Naive thymus-derived CD8-positive, alpha-beta T cell (primary cell): ENCODE data around the gene GDF11. TPM values are rescaled to one million over a fixed set of nuclear protein-coding genes. Genes with fewer than 3 reads are reported as not detected.

Experiments used
- ATAC-seq, 2 donors: fragments of 150-1000 bp; cut with Tn5 transposase in 1 of 2; sonication (Bioruptor Pico), chemical (Tn5 transposase) in 1 of 2; 1 replicate in 1 of 2; 2 replicates in 1 of 2; pipeline ENCODE4 v1.10.0; 2021; ENCODE audit warnings: mild to moderate bottlenecking in 2 of 2, moderate library complexity in 2 of 2
- POLR2A ChIA-PET: fragments of 350-600 bp; sonication (Branson Sonifier 250); formaldehyde crosslinking; loops from one replicate; lab custom pipeline; 2021; ENCODE audit warnings: antibody characterized with exemption; lab: Charles Lee
- DNase-seq, 10 donors: peaks; one replicate each; pipeline versions ENCODE4 v3.0.0 to v3.0.0-alpha.2; 2020 to 2022
- H3K27ac Mint-ChIP-seq, 10 donors: one replicate each; pipeline ENCODE4 v1.8.0; 2020 to 2022; ENCODE audit warnings: mild to moderate bottlenecking in 10 of 10, mixed read lengths in 10 of 10, moderate library complexity in 4 of 10, inconsistent platforms in 1 of 10
- H3K27me3 Mint-ChIP-seq, 5 donors: one replicate each; pipeline ENCODE4 v1.8.0; 2021 to 2022; ENCODE audit warnings: mixed read lengths in 5 of 5
- H3K36me3 Mint-ChIP-seq, 3 donors: one replicate each; pipeline ENCODE4 v1.8.0; 2020 to 2022; ENCODE audit warnings: mixed read lengths in 3 of 3, mild to moderate bottlenecking in 2 of 3, inconsistent platforms in 1 of 3
- H3K4me1 Mint-ChIP-seq, 4 donors: one replicate each; pipeline ENCODE4 v1.8.0; 2021 to 2022; ENCODE audit warnings: mixed read lengths in 4 of 4
- H3K4me3 Mint-ChIP-seq, 10 donors: one replicate each; pipeline ENCODE4 v1.8.0; 2020 to 2022; ENCODE audit warnings: mild to moderate bottlenecking in 10 of 10, mixed read lengths in 10 of 10, moderate library complexity in 6 of 10, inconsistent platforms in 1 of 10
- H3K9me3 Mint-ChIP-seq, 9 donors: one replicate each; pipeline ENCODE4 v1.8.0; 2020 to 2022; ENCODE audit warnings: mixed read lengths in 9 of 9, mild to moderate bottlenecking in 3 of 9, inconsistent platforms in 1 of 9, moderate library complexity in 1 of 9
- polyA plus RNA-seq, 3 donors: library from polyadenylated mRNA; unstranded; fragments of 300-500 nt; fragmentation: Illumina TruSeq; gene quantifications; one replicate each; pipeline ENCODE4 v1.2.3, GENCODE V29; 2021
- total RNA-seq, 8 experiments: library from RNA in 2 of 8; stranded (reverse) in 2 of 8; gene quantifications; one replicate each; pipeline ENCODE4 v1.2.3 and lab custom pipeline; 2021 to 2026

Gene GDF11
- total and polyA plus RNA-seq, 5 experiments from 2014 or later: 0.82 to 7.7 (median 1.5) TPM

- Mint-ChIP-seq H3K4me3 (peak overlapping the region; percentile 39 to 94 (median 92)), H3K27ac (peak overlapping the region; percentile 77 to 97 (median 92)), H3K9me3 (no peaks in the 10 kb centered on the region), H3K27me3 (no peaks in the 10 kb centered on the region), H3K36me3 (no peaks in the 10 kb centered on the region), H3K4me1 (peaks cover 12 to 31% (median 20%) of the 10 kb centered on the region in 4 donors)
- DNase-seq (peak in 9 of 10 donors; percentile 31 to 75 (median 49)), ATAC-seq (peak; percentile 38 to 46)
- POLR2A ChIA-PET: interaction anchor here (1.5 to 4.7 kb wide), 9 partner anchors 7 to 368 kb away, joined by 3 to 60 read pairs (median 11); partner anchors contain the start of genes BLOC1S1, CD63, DGKA and ORMDL2
These were observed 5.9 kb upstream of the GDF11 start for GRCh38 chr12:55736780-55737580.

- DNase-seq: no peak
- ATAC-seq: peak in 1 of 2 donors; percentile 18
- H3K4me3 Mint-ChIP-seq: peak overlapping the region; percentile 82 to 95 (median 93)
- peak overlapping the region; percentile 77 to 98 (median 95) for H3K27ac Mint-ChIP-seq
- H3K27me3 Mint-ChIP-seq: no peaks in the 10 kb centered on the region
- no peaks in the 10 kb centered on the region for H3K9me3 Mint-ChIP-seq
- peaks cover 15 to 31% (median 24%) of the 10 kb centered on the region in 4 donors for H3K4me1 Mint-ChIP-seq
- no peaks in the 10 kb centered on the region for H3K36me3 Mint-ChIP-seq
- POLR2A ChIA-PET: interaction anchor here (0.6 to 4.7 kb wide), 19 partner anchors 8 to 798 kb away, joined by 3 to 60 read pairs (median 6); partner anchors contain the start of genes BLOC1S1, CD63, DGKA and ORMDL2
These were observed 5.3 kb upstream of the GDF11 start for GRCh38 chr12:55737581-55738122.

- DNase-seq (peak; percentile 48 to 91 (median 80)), ATAC-seq (peak; percentile 65 to 80)
- Mint-ChIP-seq H3K27me3 (no peaks in the 10 kb centered on the region), H3K36me3 (no peaks in the 10 kb centered on the region), H3K9me3 (no peaks in the 10 kb centered on the region), H3K4me1 (peaks cover 16 to 32% (median 26%) of the 10 kb centered on the region in 4 donors), H3K27ac (peak overlapping the region; percentile 77 to 98 (median 95)), H3K4me3 (peak overlapping the region; percentile 82 to 95 (median 93))
- POLR2A ChIA-PET: interaction anchor here (0.6 to 4.7 kb wide), 25 partner anchors 8 to 797 kb away, joined by 3 to 60 read pairs (median 5); partner anchors contain the start of genes BLOC1S1, CD63, DGKA and DNAJC14
These were observed 4.5 kb upstream of the GDF11 start for GRCh38 chr12:55738123-55739024.

- ATAC-seq: no peak
These were observed 3.9 kb upstream of the GDF11 start for GRCh38 chr12:55739025-55739378.

GRCh38 chr12:55741931-55742680 lies 816 bp upstream of the GDF11 start:
- DNase-seq: no peak
- Mint-ChIP-seq H3K27me3 (no peaks in the 10 kb centered on the region), H3K4me3 (peak overlapping the region; percentile 75 to 93 (median 83)), H3K9me3 (no peaks in the 10 kb centered on the region), H3K27ac (peak overlapping the region; percentile 70 to 92 (median 78)), H3K4me1 (peaks cover 29 to 50% (median 45%) of the 10 kb centered on the region in 4 donors), H3K36me3 (no peaks in the 10 kb centered on the region)
- no peak for ATAC-seq
- POLR2A ChIA-PET: interaction anchor here (0.7 to 2.8 kb wide), 10 partner anchors 10 to 197 kb away, joined by 3 to 19 read pairs (median 4); partner anchors contain the start of genes BLOC1S1, CD63 and SARNP

More at GRCh38 chr12:55739025-55739378, 3.9 kb upstream of the GDF11 start:
- Mint-ChIP-seq H3K27ac (peak overlapping the region in 7 of 10 donors; percentile 80 to 98 (median 96)), H3K4me3 (peak overlapping the region in 7 of 10 donors; percentile 88 to 95 (median 93)), H3K36me3 (no peaks in the 10 kb centered on the region), H3K4me1 (peaks cover 16 to 33% (median 29%) of the 10 kb centered on the region in 4 donors), H3K27me3 (no peaks in the 10 kb centered on the region), H3K9me3 (no peaks in the 10 kb centered on the region)
- POLR2A ChIA-PET: interaction anchor here (0.6 to 4.7 kb wide), 21 partner anchors 8 to 483 kb away, joined by 3 to 60 read pairs (median 5); partner anchors contain the start of genes BLOC1S1, CD63, DGKA and DNAJC14
- DNase-seq: no peak

- no peaks in the 10 kb centered on the region for H3K27me3 Mint-ChIP-seq
- H3K36me3 Mint-ChIP-seq: no peaks in the 10 kb centered on the region
- POLR2A ChIA-PET: interaction anchor here (0.6 to 2.8 kb wide), 24 partner anchors 10 to 885 kb away, joined by 3 to 19 read pairs (median 4); partner anchors contain the start of genes BLOC1S1, CD63, DGKA and DNAJC14
- no peaks in the 10 kb centered on the region for H3K9me3 Mint-ChIP-seq
- ATAC-seq: peak; percentile 60 to 61
- H3K4me3 Mint-ChIP-seq: peak overlapping the region; percentile 86 to 95 (median 90)
- H3K27ac Mint-ChIP-seq: peak overlapping the region; percentile 49 to 95 (median 88)
- DNase-seq: peak in 7 of 10 donors; percentile 14 to 51 (median 36)
- H3K4me1 Mint-ChIP-seq: peaks cover 29 to 45% (median 32%) of the 10 kb centered on the region in 4 donors
These were observed 751 bp downstream of the GDF11 start for GRCh38 chr12:55743406-55744339.

- POLR2A ChIA-PET: interaction anchor here (0.6 to 2.8 kb wide), 17 partner anchors 10 to 884 kb away, joined by 3 to 19 read pairs (median 4); partner anchors contain the start of genes BLOC1S1, CD63, DGKA and DNAJC14
These were observed 1.6 kb downstream of the GDF11 start for GRCh38 chr12:55744340-55745030.

GRCh38 chr12:55745361-55746173 lies 2.6 kb downstream of the GDF11 start:
- POLR2A ChIA-PET: interaction anchor here (0.6 to 1.7 kb wide), 3 partner anchors 84 to 444 kb away, joined by 3 to 11 read pairs (median 3); partner anchors contain the start of genes DNAJC14 and SMARCC2
- Mint-ChIP-seq H3K4me1 (peaks cover 29 to 45% (median 32%) of the 10 kb centered on the region in 4 donors), H3K27me3 (no peaks in the 10 kb centered on the region), H3K4me3 (peak overlapping the region; percentile 6 to 95 (median 90)), H3K27ac (peak overlapping the region; percentile 77 to 95 (median 86)), H3K9me3 (no peaks in the 10 kb centered on the region), H3K36me3 (peaks cover 0 to 13% (median 0%) of the 10 kb centered on the region in 3 donors)
- no peak for ATAC-seq
- DNase-seq: no peak

More at GRCh38 chr12:55744340-55745030, 1.6 kb downstream of the GDF11 start:
- Mint-ChIP-seq H3K27me3 (no peaks in the 10 kb centered on the region), H3K4me3 (peak overlapping the region; percentile 86 to 95 (median 90)), H3K4me1 (peaks cover 26 to 45% (median 31%) of the 10 kb centered on the region in 4 donors), H3K27ac (peak overlapping the region; percentile 49 to 95 (median 88)), H3K9me3 (no peaks in the 10 kb centered on the region), H3K36me3 (peaks cover 0 to 5% (median 0%) of the 10 kb centered on the region in 3 donors)
- DNase-seq (no peak), ATAC-seq (no peak)
